Stimulated activated CD8-positive, alpha-beta memory T cell treated with anti-CD3 and anti-CD28 coated beads, Interleukin-15, amount 100 ng/mL, for 4 hours (primary cell): ENCODE results near the gene MDFIC.

Experiments used
- DNase-seq, 2 donors: peaks; one replicate each; pipeline ENCODE4 v3.0.0-alpha.2; 2020; ENCODE audit warnings: low read depth in 2 of 2

Gene MDFIC

DNA sequence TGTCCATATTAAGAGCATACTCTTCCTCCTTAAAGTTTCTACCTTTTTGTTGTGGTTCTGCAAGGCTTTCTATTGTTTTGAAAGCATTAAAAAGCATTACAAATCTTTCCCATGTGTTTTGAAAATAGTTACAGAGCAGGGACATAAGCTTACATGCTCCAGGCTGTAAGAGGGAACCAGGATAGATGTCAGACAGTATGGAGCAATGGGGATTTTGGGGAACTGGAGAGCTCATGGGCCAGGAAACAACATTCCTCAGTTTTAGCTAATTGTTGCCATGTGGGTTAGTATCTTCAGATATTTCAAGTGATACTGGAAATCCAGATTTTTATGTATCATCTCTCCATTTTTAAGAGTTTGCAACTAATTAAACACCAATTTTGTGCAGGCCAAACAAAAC lies 3.5 kb downstream of the MDFIC start:
- DNase-seq: no peak

DNA sequence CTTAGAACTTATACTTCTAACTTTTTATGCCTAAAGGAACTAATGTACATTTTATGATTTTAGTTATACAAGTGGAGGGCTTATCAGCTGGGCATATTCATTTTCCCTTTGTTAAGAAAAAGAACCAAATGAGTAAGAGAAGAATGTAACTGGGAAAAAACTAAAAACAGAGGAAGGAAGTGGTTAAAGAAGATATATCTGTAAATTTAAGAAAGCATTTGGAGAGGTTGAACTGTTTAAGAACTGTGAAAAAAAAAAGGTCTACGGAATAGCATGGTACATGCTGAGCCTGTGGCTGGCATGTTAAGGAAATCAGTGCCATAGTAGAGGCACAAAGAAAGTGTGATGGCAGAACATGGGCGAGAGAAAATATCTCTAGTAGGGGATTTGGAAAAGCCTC lies 6.2 kb downstream of the MDFIC start:
- DNase-seq: no peak

DNA sequence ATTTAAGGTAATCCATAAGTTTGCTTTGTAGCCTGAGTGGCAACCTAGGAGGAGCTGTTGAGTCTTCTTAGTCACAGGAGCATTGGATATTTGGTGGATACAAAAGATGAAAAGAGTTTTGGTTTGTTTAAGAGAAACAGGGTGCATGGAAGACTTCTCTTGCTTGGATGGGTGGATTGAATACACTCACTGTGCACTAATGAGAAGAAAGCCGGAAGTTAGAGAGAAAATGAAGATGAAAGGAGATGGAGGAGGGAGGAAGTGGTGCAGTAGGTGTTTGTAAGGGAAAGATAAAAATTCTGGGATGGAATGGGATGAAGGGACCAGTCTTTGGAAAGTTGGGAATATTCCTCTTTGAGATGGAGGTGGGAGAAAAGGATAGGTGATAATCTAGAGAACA lies 7.7 kb downstream of the MDFIC start:
- no peak for DNase-seq

DNA sequence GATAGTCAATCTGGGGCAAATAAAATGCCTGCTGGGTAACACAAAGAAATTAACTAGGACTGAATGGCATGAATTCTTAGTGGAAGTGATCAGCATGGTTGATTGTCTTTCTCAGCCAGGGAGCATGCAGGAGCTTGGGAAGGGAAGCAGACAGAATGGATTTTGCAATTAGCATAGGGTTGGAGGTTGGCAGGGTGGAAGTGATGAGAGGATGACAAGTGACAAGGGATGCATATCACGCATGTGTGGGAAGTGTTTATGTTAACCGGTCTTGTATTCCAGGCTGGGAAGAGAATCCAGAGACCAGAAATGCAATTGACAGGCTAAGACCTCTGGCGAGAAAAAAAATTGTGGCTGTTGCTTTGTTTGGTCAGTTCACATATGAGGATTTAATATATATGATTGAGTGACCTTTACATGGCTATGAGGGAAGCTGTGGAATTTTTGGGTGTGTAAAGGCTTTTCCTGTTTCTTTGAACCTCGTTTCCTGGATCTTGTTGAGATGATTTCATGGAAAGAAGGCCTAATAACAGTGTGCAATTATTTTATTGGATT lies 8.3 kb downstream of the MDFIC start:
- DNase-seq: no peak

DNA sequence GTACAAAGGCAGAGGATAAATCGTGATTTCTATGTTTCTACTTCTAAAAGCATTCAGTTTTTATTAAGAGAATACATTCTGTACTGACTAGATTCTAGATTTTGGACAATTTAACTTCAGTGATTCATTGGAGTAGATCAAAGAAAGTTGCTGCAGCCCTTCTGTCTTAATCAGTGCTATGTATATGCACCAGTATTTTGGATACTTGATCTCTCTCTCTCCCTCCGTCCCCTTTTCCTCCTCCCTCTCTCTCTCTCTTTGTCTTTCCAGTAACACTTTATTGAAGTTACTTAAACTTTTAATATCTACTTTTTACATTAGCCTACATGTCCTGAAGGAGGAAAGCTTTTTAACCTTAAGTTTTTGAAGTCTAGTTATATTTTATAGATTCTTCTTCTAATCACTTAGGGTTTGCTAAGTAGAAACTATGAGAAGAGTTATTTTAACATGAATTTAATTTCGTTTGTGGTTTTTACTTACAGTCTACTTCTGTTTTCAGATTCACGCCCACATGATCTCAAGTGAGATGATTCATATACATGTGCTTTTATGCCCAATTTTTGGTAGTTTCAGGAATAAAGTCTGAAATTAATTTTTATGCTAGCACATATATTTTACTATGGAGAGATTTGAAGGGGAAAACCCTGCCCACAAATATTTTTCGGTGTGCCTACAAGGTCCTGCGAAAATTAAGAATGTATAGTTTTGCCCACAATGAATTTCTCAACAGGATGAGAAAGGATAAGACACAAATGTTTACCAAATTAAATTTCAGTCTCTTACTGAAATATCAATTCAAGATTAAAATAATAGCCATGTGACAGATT lies 9.1 kb downstream of the MDFIC start:
- no peak for DNase-seq

DNA sequence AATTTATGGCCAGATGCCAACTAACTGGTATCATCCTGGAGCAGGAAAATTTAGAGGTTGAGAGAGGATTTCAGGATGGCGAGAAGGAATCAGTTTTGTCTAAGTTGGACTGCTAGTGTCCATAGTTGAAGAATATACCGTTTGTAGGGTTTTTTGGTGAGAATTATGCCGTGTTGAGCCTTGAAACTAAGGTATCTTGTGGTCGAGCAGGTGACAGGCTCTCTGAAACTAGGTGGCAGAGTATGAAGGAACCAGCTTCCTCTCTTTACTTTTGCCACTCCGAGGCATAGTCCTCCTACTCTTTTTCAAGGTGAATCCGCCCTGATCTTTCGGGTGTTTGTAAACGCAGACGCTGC lies 9.7 kb downstream of the MDFIC start:
- DNase-seq: no peak

DNA sequence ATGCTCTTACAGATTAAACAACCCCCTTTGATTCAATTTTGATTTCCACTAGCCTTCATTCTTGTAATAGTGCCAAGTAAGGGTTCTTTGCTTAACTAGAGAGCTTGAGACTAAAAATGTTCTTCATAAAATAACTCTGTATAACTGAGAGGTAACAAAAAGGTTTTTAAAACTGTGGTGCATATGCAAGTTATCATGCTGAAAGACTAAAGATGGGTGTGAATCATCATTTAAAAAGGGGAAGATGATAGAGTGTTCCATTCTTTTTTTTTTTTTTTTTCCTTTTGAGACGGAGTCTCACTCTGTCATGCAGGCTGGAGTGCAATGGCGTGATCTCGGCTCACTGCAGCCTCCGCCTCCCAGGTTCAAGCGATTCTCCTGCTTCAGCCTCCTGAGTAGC lies 11.1 kb downstream of the MDFIC start:
- no peak for DNase-seq

DNA sequence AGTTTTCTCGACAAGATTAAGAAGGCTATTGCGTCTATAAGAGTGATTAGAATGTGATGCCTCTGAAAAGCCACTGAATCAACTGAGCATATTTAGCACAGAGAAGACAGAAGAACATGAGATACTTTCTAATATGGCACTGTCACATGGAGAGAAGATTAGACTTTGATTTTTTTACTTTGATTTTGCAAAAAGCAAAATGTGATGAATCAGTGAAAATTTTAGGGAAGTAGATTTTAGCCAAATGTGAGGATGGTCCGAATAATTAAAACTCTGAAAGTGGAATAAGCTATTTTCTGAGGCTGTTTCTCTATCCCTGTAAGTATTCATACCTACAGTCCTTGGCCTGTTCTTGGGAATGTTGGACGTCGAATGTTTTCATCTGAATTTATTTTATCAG lies 11.8 kb downstream of the MDFIC start:
- DNase-seq: no peak

DNA sequence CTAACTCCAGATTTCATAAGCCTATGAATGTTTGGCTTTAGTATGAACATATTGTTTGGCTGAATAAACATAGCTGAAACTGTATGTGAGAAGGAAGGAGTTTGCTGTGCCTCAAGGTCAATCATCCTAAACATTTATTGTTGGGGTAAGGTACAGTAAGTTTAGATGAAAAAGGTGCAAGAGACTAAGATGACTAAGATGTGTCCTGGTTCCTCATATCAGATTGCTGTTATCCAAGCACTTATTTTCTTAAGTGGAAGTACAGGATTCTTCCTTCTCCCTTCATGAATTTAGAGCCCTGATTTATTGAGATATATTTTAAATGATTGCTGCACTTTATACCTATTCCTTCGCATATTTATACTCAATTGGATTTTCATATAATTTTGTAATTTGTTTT lies 12.2 kb downstream of the MDFIC start:
- DNase-seq: no peak

DNA sequence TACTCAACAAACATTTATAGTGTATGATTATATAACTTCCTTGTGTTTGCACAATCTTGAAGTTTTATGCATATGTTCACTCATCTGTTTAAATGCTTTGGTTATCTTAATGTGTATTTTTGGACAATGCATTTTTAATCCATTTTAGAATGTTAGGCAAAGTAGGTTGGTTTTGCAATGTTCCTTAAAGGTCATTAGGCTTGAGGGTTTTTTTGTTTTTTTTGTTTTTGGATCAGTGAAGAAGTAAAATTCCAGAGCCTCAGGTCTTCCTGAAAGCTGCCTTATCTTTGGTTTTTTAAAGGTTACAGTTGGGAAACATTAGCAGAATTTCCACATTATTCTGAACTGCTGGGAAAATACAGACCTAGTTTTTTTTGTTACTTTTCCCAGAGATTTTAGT lies 12.8 kb downstream of the MDFIC start:
- no peak for DNase-seq

DNA sequence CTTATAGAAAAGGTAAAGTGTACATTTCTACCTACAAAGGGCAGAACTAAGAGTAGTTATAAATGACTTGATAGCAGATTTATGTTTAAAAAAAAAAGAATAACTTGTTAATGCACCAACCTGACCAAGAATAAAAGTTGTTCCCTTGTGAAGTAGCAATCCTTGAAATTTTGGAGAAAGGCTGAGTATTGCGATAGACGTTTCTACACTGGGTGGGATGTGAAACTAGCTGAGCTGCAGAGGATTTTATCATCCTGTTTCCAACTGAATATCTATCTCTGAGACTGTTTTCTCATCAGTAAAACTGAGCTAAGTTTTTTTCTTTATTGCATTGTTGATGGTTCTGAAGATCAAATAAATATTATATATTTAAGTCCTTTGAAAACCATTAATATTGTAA lies 14.6 kb downstream of the MDFIC start:
- no peak for DNase-seq

DNA sequence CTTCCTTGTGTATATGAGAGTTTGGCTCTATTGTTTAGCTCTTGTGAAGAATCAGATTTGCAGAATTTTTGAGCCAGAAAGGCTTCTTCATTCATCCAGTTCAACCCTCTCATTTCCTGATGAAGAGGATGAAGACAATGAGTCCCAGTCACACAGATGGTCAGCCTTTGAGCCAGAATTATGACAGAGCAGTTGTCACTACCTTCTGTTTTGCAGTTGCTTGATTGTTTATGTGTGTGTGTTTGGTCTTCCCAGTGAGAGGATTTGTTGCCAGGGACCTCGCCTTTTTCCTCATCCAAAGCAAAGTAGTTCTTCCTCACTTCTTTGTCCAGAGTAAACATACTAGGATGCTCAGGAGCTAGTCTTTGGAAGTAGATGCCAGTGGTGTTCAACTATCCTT lies 15.6 kb downstream of the MDFIC start:
- no peak for DNase-seq

DNA sequence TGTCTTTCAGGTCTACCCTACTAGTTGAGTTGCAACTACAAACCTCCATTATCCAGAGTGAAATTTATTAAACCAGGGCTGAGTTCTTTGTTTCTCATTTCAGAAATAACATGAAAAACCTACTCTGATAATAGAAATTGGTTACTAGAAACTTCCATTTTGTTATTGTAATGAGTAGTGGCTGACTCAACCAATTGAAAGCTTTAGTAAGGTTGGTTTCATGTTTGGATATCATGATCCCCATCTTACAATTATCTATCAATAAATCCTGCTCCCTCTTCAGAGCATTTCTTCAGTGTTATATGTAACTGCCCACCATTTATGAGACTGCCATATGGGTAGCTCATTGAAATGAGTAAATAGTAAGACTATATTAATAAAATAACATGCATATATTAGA lies 16.9 kb downstream of the MDFIC start:
- no peak for DNase-seq

DNA sequence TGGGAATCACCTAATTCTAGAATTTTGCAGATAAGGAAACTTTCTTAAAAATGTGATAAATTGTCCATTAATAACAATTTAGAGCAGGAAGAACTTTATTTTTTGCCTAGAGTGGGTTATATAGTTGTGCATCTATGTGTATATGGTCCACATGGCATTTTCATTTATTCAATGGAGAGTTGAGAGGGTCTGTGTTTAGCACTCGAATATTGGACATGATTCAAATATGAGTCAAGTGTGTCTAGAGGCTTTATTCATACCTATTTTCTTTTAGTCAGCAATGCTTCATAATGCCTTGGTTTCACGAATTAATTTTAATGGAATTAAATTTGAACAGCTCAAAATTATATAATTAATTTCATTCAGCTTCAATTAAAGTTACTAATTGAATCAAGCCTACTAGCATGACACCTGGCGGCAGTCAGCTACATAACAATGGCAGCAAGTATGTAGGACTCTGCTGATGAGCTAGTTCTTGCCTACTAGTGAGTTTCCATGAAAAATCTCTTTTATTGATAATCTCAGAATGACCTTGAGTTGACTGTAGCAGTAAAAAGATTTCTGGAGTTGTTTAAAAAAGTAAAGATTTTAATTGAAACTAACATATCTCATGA lies 17.7 kb downstream of the MDFIC start:
- DNase-seq: no peak

DNA sequence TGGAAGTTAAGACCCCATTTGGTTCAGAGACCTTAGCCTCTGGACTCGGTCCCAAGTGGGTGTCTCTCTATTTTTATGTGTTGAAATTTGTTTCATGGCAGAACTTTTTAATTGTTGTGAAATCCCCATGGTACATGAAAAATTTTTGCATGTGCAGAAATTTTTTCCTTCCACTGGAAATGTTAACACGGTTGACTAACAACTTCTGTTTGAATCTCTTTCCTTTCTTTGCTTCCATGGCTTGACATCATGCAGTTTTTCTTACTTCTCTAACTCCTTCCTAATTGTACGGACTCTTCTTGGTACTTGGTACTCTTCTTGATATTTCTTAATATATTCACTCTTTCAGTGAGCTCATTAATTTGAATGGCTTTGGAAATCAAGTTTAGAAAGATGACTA lies 18.3 kb downstream of the MDFIC start:
- DNase-seq: no peak

DNA sequence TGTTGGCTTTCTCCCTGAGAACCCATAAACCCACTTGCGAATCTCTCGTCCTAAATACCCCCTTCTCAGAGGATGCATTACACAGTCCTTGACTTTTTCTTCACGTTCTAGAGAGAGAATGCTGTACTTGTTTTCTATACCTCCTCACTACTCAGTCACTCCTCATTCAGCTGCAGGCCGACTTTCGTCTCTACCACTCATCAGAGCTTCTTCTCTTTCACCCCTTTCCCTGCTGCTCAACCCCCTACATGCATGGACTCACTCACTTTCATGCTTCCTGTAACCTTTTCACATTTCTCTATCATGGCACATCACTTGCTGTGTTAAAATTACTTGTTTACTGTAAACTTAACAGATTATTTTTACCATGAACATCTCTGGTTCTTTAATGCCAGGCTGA lies 19.8 kb downstream of the MDFIC start:
- no peak for DNase-seq

DNA sequence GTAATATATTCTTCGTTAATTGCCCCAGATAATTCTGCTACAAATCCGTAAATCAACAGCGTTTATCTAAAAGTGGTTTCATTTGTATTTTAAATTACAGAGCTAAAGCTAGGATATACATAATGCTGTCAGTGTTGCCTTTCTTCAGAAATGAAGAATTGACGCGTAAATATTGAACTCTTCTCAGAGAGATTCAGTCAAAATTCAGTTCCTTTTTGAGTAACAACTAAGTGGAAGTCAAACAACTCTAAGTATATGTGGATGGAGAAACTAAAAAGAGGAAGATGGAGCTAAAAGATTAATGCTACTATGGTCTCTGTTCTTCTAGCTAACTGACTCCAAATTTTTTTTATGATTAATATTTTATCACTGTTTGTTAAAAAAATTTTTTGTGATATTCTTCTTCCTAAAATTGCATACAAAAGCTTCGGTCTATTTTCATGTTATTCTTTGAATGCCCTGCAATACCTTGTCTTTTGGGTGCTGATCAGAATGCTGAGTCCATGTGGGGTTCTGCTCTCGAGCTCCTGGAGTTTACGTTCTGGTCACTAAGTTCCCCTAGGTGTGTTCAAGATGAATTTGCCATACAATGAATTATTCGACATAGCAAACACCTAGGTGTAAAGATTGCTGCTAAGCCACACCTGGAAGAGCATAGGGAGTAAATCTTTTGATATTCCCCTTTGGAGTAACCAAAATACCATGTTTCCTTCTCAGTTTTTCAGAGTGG lies 20.7 kb downstream of the MDFIC start:
- no peak for DNase-seq

DNA sequence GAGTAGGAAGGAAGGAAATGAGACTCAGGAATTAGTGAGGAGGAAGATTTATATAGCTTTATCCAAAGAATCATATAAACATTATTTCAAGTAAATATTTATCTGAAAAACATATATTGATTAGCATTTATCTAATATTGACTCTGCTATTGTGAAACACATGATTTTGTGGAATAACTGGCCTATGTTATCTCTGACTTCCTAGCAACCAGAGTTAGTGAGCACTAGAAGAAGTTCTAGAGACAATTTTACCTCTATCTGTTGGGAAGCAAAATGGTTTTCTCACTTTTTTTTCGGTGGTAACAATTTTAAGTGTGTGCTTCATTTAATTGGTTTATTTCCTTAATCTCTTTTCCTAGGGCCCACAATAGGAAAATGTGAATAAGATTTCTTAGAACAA lies 21.6 kb downstream of the MDFIC start:
- DNase-seq: no peak

DNA sequence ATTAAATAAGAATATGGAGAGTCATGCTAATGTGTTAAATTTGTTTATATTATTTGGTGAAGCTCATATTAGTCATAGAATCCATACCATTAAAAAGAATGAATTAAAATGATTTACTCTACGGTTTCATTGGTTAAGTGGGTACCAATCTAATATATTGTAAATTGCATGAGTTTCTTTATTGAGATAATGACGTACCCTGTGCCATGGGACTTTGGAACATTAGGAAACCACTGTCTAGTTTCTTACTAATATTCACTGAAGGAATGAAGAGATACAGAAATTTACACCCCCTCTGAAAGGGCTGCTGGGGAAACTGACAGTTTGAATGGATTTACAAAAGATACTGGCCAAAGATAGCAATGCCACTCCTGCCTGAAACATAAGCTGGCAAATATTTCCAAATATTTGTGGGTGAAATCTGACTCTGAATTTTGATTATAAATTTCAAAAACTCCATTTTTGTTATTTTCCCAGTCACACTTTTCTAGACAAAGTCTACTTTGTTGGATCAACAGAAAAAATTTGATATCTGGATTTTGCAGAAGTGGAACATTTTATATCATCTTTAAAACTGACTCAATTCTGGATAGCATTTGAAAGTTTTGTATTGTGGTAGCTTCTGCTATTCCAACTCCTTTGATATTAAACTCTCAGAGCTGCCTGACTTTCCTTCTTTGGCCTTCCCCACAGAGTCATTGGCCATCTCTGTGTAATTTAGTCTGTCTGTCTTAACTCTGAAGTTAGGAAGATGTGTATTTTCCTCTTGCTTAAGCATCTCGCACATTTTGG lies 22.3 kb downstream of the MDFIC start:
- no peak for DNase-seq

DNA sequence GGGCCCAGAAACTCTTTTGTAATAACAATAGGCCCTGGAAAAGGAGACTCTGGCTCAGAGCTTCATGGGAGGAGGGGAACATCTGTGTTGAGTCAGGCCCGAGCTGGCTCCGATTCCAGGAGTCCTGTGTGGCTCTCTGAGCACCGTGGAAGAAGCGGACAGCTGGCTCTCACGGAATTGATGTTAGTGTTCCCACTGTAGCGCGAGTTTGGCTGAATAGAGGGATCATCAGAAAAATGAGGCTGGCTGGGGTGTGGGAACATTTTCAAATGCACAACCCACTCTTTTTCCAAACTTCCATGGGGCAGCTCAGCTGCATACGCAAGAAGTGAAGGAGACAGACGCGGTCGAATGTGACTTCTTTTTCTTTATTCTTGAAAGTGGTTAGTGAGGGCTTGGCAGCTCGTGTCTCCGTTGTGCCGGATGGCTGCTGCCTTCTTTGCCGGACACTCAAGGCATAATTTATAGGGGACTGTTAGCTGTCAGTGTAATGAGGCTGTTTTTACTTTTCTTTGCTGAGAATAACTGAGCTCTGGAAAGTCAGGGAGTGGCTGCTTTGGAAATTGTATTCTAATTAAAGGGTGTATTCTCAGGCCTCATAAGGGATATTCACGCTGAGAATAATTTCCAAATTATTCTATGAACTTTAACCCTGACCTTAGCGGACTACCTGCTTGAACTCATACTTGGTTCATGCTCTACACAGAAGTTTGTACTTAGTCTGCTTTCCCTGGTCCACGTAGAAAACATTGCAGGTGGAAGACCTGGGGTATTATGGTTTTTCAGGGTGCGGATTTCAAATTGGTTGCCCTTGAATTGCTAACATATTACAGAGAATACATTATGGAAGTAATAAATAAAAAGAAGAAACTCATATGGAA lies 23.1 kb downstream of the MDFIC start:
- no peak for DNase-seq

DNA sequence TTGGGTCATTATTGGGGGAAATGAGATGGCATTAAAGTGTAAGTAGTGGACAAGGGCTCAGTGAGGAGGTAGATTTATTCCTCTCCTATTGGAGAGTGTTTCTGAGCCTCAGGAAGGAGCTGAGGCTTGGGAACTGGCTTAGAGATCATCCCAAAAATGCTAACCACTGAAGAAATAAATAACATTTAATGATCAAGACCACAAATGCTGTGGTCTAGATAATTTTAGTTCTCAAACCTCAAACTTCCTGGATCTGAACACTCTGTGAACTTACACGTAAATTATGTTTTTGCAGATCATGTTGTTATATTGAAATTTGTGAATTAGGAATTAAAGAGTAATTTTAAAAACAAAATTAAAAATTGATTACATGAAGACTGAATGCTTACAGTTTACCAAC lies 27.3 kb downstream of the MDFIC start:
- no peak for DNase-seq
